ENCODE results near the gene PCSK6.
"Not testable (repeated sequence)": the region's sequence is repeated elsewhere in the genome, so short reads cannot be mapped to it uniquely, and the experiment has no call there.

PCSK6 gene

GRCh38 chr15:101349047-101349951, 140.2 kb downstream of the PCSK6 start:
- no peak for DNase-seq

- DNase-seq: no peak
These were observed 140.9 kb downstream of the PCSK6 start for GRCh38 chr15:101348643-101349042.

GRCh38 chr15:101348015-101348414, 141.5 kb downstream of the PCSK6 start:
- DNase-seq: no peak

GRCh38 chr15:101347454-101347853, 142.1 kb downstream of the PCSK6 start:
- DNase-seq: no peak

- no peak for DNase-seq
These were observed 142.6 kb downstream of the PCSK6 start for GRCh38 chr15:101346928-101347327.

GRCh38 chr15:101342056-101342455, 147.5 kb downstream of the PCSK6 start:
- DNase-seq: no peak

GRCh38 chr15:101338502-101339057, 150.9 kb downstream of the PCSK6 start:
- no peak for DNase-seq

GRCh38 chr15:101337976-101338375, 151.5 kb downstream of the PCSK6 start:
- DNase-seq: no peak

GRCh38 chr15:101333907-101334789, 155.4 kb downstream of the PCSK6 start:
- DNase-seq: not testable (repeated sequence)

- DNase-seq: no peak
These were observed 157.4 kb downstream of the PCSK6 start for GRCh38 chr15:101332061-101332467.

GRCh38 chr15:101329867-101330380, 159.6 kb downstream of the PCSK6 start:
- no peak for DNase-seq

GRCh38 chr15:101329309-101329863, 160.1 kb downstream of the PCSK6 start:
- no peak for DNase-seq

GRCh38 chr15:101328001-101328400, 161.5 kb downstream of the PCSK6 start:
- DNase-seq: no peak

GRCh38 chr15:101327147-101327740, 162.3 kb downstream of the PCSK6 start:
- no peak for DNase-seq

GRCh38 chr15:101326462-101327146, 162.9 kb downstream of the PCSK6 start:
- no peak for DNase-seq

GRCh38 chr15:101326026-101326315, 163.5 kb downstream of the PCSK6 start:
- no peak for DNase-seq

- DNase-seq: no peak
These were observed 164.1 kb downstream of the PCSK6 start for GRCh38 chr15:101325263-101326025.

GRCh38 chr15:101324524-101325177, 164.9 kb downstream of the PCSK6 start:
- no peak for DNase-seq

- DNase-seq: no peak
These were observed 165.5 kb downstream of the PCSK6 start for GRCh38 chr15:101323793-101324523.
